ENCODE data around the gene IL1RAP.
A peak's percentile ranks its signal among the peaks of the same experiment; 100 is the strongest.
"Not testable (repeated sequence)": the region's sequence is repeated elsewhere in the genome, so short reads cannot be mapped to it uniquely, and the experiment has no call there.

Gene IL1RAP

GRCh38 chr3:190506271-190506670, 7.6 kb upstream of the IL1RAP start:
- DNase-seq (ENCODE audit: low spot score): no peak

DNA sequence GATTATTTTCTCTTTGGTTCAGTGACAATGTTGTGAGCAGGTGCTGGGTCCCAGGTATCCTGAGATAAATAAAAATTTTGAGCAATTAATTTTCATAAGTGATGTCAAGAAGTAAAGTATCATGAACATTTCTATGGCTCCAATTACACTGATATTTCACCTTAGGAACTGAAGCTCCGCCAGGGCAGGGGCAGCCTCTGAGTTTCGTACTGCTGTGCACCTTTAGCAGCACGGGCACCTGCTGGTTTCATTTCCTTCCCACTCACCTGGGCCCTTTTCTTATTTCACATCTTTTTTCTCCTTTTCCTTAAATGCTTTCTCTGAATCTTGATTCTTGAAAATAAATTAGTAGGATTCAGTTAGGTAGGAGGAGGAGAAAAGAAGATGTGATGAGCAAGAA, 1.2 kb upstream of the IL1RAP start:
- no peak for DNase-seq (ENCODE audit: low spot score)

DNA sequence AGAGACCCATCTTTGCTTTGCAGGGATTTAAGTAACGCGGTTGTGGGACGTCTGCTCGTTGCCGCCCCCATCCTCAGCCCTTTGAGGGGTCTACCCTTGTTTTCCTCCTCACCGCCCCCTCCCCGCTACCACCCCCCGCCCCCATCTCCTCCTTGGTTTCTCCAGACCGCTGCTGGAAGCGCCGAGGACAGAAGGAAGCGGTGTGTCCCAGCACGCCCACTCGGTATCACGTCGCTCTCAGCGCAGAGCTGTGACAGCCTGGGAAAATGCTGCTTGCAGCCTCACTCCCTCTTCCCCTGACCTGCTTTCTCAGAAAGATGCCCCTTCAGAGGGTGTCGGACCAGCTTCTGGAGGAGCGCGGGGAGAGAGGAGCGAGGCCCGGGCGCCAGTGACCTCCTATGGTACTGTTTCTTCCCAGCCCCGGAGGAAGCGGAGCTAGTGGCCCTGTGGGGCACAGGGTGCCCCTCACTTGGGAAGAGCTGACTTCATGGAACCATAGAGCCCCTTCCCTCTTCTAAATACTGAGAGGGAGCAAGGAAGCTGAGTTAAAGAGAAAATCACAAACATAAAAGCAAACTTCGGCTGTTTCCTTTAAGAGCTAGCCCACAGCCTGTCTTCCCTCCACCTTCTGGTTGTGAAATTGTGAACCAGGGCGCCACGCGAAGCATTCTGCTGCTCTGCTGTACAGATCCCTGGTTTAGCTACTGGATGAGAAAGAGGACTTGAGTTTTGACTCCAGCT, 698 bp downstream of the IL1RAP start:
- peak; percentile 31 for DNase-seq (ENCODE audit: low spot score)

DNA sequence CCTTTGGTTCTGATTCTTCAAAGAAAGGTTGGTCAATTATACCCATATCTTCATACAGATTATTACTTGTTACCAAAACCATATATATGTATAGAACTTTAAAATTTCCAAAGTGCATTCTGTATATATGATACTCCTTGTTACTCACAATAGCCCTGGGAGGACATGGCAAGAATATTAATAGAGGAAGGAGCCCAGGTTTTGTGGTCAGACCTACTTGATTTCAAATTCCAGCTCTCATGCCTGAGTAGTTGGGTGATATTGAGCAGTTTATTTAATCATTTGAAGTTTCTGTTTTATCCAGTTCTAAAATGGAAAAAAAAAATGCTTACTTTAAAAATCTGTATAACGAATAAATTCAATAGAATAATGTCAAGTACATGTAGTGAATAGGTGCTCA, 2.5 kb downstream of the IL1RAP start:
- no peak for DNase-seq (ENCODE audit: low spot score)

GRCh38 chr3:190517687-190518086, 3.8 kb downstream of the IL1RAP start:
- DNase-seq (ENCODE audit: low spot score): no peak

- not testable (repeated sequence) for DNase-seq (ENCODE audit: low spot score)
Observed at GRCh38 chr3:190518531-190518930, 4.6 kb downstream of the IL1RAP start.

GRCh38 chr3:190519886-190520285, 6.0 kb downstream of the IL1RAP start:
- no peak for DNase-seq (ENCODE audit: low spot score)

GRCh38 chr3:190521998-190522397, 8.1 kb downstream of the IL1RAP start:
- no peak for DNase-seq (ENCODE audit: low spot score)

GRCh38 chr3:190522621-190523222, 8.8 kb downstream of the IL1RAP start:
- DNase-seq (ENCODE audit: low spot score): no peak

GRCh38 chr3:190524942-190525341, 11.1 kb downstream of the IL1RAP start:
- no peak for DNase-seq (ENCODE audit: low spot score)

- no peak for DNase-seq (ENCODE audit: low spot score)
Observed at GRCh38 chr3:190525634-190526033, 11.7 kb downstream of the IL1RAP start.

GRCh38 chr3:190526787-190527762, 13.2 kb downstream of the IL1RAP start:
- no peak for DNase-seq (ENCODE audit: low spot score)

DNA sequence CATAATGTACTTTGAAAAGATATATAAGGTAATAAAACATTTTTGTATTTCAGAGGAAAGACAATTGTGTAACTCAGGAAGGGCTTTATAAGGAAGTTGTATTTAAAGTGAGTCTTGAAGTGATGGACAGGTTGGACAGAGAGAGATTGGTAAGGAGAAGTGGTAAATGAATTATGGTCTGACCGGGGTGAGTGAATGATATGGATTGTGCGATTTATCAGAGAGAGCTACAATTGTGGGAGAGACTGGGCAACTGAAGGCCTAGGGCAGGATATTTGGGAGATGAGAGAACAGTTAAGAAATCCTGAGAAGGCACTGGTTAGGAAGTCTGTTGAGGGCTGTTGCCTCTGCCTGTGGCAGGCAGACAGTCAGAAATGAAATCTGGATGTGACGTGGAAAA, 14.8 kb downstream of the IL1RAP start:
- no peak for DNase-seq (ENCODE audit: low spot score)

GRCh38 chr3:190531406-190531805, 17.5 kb downstream of the IL1RAP start:
- DNase-seq (ENCODE audit: low spot score): no peak

- no peak for DNase-seq (ENCODE audit: low spot score)
Observed at GRCh38 chr3:190532731-190533203, 18.9 kb downstream of the IL1RAP start.

DNA sequence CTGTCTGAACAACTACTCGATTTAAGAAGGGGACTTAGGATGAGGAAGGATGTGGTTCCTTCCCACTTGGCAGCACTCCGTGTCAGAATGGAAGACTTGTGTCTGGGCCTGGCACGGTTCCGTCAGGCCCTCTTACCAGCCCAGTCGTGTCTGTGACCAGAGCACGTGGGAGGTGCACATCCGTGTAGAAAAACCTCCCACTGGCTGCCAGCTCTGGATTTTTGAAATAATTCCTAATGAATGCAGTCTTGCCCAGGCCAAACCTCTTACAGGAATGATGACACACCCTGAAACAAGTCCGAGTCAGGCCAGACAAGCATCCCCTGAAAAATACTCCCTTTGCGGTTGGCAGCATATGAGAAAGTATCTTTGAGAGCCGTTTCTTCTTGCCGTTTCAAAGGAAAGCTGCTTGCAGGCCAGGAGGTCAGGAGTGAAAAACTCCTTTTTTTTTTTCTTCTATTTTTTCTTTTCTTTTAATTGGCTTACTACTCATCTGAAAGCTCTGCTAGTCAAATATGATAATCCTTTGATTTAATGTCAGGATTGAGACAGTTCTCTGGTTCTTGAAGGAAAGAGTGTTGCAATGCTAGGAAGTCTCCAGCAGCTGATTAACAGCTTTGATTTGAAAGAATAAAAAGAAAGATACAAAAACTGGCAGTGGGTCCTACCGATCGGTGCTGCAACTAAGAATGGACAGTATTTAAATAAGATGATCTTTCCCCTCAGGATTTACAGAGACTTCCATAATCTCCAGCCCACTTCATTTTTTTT, 19.8 kb downstream of the IL1RAP start:
- no peak for DNase-seq (ENCODE audit: low spot score)

- no peak for DNase-seq (ENCODE audit: low spot score)
Observed at GRCh38 chr3:190534386-190534785, 20.5 kb downstream of the IL1RAP start.

- no peak for DNase-seq (ENCODE audit: low spot score)
Observed at GRCh38 chr3:190534986-190535385, 21.1 kb downstream of the IL1RAP start.

DNA sequence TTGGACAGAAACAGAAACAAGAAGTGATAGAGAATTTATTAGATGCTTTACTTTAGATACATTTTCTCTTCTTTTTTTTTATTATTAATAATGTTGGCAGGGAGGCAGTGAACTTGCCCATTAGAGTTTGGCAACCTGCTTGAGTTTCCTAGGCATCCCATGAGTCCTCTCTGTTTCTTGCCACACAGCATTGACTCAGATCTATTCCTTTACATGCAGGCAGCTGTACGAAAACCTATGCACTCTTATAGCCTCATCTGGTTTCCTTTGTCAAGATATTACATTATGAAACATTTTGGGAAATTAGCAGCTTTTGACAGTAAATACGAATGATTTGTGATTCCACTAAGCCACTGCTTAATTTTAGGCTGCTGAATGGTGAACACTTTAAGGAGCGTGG, 23.3 kb downstream of the IL1RAP start:
- no peak for DNase-seq (ENCODE audit: low spot score)

DNA sequence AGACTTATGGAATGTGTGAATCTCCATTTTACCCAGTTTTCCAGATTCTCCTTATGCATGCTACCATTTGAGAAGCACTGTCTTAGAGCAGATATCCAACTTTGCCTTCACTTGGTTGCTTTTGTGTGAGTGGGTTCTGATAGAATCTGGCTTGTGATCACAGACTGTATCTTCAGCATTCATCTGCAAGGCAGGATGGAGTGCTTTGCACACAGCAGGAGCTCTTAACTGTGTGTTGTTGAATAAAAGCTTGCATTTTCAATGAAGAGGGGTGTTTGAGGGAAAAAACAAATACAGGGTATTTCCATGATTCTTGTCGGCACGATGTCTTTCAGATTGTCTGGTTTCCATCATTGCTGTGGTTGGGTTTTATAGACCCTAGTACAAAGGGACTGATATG, 24.4 kb downstream of the IL1RAP start:
- no peak for DNase-seq (ENCODE audit: low spot score)

DNA sequence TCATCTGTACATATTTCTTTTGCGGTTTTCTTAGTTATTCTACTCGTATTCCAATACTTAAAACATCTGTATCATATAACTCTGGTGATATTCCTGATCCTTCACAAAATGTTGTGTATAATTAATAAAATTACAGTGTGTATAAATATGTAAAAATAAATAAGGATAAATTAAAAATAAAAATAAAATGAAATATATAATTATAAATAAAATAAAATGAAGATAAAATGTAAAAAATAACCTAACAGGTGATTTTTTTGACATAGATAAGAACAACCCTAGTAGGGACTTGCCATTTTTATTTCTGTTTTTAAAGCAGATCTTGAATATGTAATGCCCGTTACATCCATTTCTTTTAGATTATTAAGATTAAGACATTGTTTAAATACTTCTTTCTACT, 25.6 kb downstream of the IL1RAP start:
- no peak for DNase-seq (ENCODE audit: low spot score)

GRCh38 chr3:190541008-190541407, 27.1 kb downstream of the IL1RAP start:
- no peak for DNase-seq (ENCODE audit: low spot score)
